K562 (cell line): ENCODE results near the gene C17orf113. TPM values are rescaled to one million over a fixed set of nuclear protein-coding genes. Genes with fewer than 3 reads are reported as not detected.
A peak's percentile ranks its signal among the peaks of the same experiment; 100 is the strongest.

Experiments
- ERF ChIP-seq: fragments of 450-650 bp; formaldehyde crosslinking; IDR thresholded peaks from 2 replicates; pipeline ENCODE4 v1.4.0; 2020; ENCODE audit warnings: mild to moderate bottlenecking, mixed read lengths
- JUN ChIP-seq, 2 experiments: sonication (generic) in 1 of 2; formaldehyde crosslinking in 1 of 2; IDR thresholded peaks; 2 replicates each; pipeline versions ENCODE4 v1.6.1 to v1.8.0; 2012 to 2022; ENCODE audit warnings: borderline replicate concordance in 2 of 2, mild to moderate bottlenecking in 2 of 2, improper control_type of control experiment in 1 of 2, low read depth in 1 of 2, low read length in 1 of 2, missing genetic modification reagents in 1 of 2
- SOX6 ChIP-seq: fragments of 450-650 bp; IDR thresholded peaks from 2 replicates; pipeline ENCODE4 v1.6.1; 2014; ENCODE audit warnings: mild to moderate bottlenecking
- TOE1 ChIP-seq, 2 experiments: fragments of 450-650 bp in 1 of 2; sonication (generic) in 1 of 2; formaldehyde crosslinking in 1 of 2; IDR thresholded peaks; 2 replicates each; pipeline versions ENCODE4 v1.7.1 to v1.8.0; 2016 to 2022; ENCODE audit warnings: borderline replicate concordance in 2 of 2, mild to moderate bottlenecking in 2 of 2, antibody characterized with exemption in 1 of 2, inconsistent platforms in 1 of 2, low read depth in 1 of 2, missing genetic modification reagents in 1 of 2, moderate library complexity in 1 of 2
- polyA plus RNA-seq, 8 experiments: library from polyadenylated mRNA; depleted of rRNA in 4 of 8; stranded (reverse) in 5 of 8; unstranded in 3 of 8; fragments of >200 nt; fragmentation: Nextera tagmentation in 2 of 8; fragmentation: Illumina TruSeq in 1 of 8; extraction: Ambion mirVana in 2 of 8; extraction: Trizol in 1 of 8; gene quantifications; 2 replicates each; pipeline versions ENCODE4 v1.2.1 to v1.2.3, GENCODE V29; 2011 to 2014; ENCODE audit warnings: inconsistent platforms in 1 of 8, missing spikeins in 1 of 8
- total RNA-seq, 7 experiments: library from RNA; depleted of rRNA in 6 of 7; stranded (reverse); fragments of >200 nt in 6 of 7; fragmentation: Illumina TruSeq in 2 of 7; extraction: Trizol in 2 of 7; gene quantifications; 2 replicates each; pipeline versions ENCODE4 v1.2.1 to v1.2.3, GENCODE V29; 2011 to 2021; ENCODE audit warnings: low replicate concordance in 1 of 7
- TF ChIP-seq, protein P1 (sequence below): fragments of 450-650 bp; IDR thresholded peaks from 2 replicates; pipeline ENCODE4 v1.6.1; 2016; ENCODE audit warnings: mild to moderate bottlenecking, moderate library complexity
- TF ChIP-seq, protein P2 (sequence below), 2 experiments: fragments of 200-800 bp in 1 of 2; sonication (Bioruptor generic) in 1 of 2; sonication (generic) in 1 of 2; formaldehyde crosslinking in 1 of 2; IDR thresholded peaks in 1 of 2; conservative IDR thresholded peaks in 1 of 2; 2 replicates each; pipeline versions ENCODE4 v1.5.0 to v1.6.1; 2016 to 2020; ENCODE audit warnings: missing compliant biosample characterization in 1 of 2, missing genetic modification characterization in 1 of 2, missing genetic modification reagents in 1 of 2
- TF ChIP-seq, protein P3 (sequence below): fragments of 450-650 bp; IDR thresholded peaks from 2 replicates; pipeline ENCODE4 v1.6.1; 2016
- TF ChIP-seq, protein P4 (sequence below): sonication (generic); formaldehyde crosslinking; IDR thresholded peaks from 2 replicates; pipeline ENCODE4 v1.8.0; 2022; ENCODE audit warnings: mild to moderate bottlenecking, missing genetic modification reagents

The C17orf113 gene
- total and polyA plus RNA-seq, 9 of the 15 experiments (the other 6 are each of a cell fraction or from before 2014, with no cell fraction given), result 0.10 to 1.2 (median 0.31) TPM

DNA sequence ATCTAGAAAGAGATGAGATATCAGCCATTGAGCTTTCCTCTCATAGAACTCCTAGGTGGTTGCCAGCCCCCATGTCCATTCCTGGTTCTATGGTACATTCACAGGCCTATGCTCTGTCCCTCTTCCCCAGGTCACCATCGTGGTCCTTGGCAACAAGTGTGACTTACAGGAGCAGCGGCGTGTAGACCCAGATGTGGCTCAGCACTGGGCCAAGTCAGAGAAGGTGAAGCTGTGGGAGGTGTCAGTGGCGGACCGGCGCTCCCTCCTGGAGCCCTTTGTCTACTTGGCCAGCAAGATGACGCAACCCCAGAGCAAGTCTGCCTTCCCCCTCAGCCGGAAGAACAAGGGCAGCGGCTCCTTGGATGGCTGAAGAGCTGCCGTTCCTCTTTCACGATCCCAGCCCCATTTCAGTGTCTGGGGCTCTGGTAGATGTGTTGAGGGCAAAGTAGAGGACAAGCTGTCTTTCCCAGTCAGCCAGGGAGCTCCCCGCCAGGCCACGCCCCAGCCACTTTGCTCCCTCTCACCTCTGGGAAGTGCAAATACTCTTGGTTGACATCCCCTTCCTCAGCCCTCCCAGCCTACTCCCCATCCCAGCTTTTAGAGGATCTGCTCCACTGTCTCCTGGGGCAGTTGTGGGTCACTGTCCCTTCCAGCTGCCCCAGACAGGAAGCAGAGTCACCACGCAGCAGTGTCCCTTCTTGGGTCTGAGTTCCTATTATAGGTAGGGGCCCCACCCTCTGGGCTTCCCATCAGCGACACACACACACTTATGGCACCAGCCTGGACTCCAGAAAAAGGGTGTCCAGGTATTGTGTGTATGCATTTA, 26.7 kb downstream of the C17orf113 start (continued):
- TF ChIP-seq, protein P1, sequence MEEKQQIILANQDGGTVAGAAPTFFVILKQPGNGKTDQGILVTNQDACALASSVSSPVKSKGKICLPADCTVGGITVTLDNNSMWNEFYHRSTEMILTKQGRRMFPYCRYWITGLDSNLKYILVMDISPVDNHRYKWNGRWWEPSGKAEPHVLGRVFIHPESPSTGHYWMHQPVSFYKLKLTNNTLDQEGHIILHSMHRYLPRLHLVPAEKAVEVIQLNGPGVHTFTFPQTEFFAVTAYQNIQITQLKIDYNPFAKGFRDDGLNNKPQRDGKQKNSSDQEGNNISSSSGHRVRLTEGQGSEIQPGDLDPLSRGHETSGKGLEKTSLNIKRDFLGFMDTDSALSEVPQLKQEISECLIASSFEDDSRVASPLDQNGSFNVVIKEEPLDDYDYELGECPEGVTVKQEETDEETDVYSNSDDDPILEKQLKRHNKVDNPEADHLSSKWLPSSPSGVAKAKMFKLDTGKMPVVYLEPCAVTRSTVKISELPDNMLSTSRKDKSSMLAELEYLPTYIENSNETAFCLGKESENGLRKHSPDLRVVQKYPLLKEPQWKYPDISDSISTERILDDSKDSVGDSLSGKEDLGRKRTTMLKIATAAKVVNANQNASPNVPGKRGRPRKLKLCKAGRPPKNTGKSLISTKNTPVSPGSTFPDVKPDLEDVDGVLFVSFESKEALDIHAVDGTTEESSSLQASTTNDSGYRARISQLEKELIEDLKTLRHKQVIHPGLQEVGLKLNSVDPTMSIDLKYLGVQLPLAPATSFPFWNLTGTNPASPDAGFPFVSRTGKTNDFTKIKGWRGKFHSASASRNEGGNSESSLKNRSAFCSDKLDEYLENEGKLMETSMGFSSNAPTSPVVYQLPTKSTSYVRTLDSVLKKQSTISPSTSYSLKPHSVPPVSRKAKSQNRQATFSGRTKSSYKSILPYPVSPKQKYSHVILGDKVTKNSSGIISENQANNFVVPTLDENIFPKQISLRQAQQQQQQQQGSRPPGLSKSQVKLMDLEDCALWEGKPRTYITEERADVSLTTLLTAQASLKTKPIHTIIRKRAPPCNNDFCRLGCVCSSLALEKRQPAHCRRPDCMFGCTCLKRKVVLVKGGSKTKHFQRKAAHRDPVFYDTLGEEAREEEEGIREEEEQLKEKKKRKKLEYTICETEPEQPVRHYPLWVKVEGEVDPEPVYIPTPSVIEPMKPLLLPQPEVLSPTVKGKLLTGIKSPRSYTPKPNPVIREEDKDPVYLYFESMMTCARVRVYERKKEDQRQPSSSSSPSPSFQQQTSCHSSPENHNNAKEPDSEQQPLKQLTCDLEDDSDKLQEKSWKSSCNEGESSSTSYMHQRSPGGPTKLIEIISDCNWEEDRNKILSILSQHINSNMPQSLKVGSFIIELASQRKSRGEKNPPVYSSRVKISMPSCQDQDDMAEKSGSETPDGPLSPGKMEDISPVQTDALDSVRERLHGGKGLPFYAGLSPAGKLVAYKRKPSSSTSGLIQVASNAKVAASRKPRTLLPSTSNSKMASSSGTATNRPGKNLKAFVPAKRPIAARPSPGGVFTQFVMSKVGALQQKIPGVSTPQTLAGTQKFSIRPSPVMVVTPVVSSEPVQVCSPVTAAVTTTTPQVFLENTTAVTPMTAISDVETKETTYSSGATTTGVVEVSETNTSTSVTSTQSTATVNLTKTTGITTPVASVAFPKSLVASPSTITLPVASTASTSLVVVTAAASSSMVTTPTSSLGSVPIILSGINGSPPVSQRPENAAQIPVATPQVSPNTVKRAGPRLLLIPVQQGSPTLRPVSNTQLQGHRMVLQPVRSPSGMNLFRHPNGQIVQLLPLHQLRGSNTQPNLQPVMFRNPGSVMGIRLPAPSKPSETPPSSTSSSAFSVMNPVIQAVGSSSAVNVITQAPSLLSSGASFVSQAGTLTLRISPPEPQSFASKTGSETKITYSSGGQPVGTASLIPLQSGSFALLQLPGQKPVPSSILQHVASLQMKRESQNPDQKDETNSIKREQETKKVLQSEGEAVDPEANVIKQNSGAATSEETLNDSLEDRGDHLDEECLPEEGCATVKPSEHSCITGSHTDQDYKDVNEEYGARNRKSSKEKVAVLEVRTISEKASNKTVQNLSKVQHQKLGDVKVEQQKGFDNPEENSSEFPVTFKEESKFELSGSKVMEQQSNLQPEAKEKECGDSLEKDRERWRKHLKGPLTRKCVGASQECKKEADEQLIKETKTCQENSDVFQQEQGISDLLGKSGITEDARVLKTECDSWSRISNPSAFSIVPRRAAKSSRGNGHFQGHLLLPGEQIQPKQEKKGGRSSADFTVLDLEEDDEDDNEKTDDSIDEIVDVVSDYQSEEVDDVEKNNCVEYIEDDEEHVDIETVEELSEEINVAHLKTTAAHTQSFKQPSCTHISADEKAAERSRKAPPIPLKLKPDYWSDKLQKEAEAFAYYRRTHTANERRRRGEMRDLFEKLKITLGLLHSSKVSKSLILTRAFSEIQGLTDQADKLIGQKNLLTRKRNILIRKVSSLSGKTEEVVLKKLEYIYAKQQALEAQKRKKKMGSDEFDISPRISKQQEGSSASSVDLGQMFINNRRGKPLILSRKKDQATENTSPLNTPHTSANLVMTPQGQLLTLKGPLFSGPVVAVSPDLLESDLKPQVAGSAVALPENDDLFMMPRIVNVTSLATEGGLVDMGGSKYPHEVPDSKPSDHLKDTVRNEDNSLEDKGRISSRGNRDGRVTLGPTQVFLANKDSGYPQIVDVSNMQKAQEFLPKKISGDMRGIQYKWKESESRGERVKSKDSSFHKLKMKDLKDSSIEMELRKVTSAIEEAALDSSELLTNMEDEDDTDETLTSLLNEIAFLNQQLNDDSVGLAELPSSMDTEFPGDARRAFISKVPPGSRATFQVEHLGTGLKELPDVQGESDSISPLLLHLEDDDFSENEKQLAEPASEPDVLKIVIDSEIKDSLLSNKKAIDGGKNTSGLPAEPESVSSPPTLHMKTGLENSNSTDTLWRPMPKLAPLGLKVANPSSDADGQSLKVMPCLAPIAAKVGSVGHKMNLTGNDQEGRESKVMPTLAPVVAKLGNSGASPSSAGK, result peak; percentile 70
- TF ChIP-seq JUN (IDR thresholded peaks at IDR 0.05; ENCODE audit: borderline replicate concordance, low read depth, low read length) (peak; percentile 77), JUN (CRISPR knock-in tag; IDR thresholded peaks at IDR 0.05; ENCODE audit: borderline replicate concordance) (no peak), SOX6 (peak; percentile 76), TOE1 (IDR thresholded peaks at IDR 0.05; ENCODE audit: borderline replicate concordance) (peak; percentile 20; the same call in 1 of the 2 replicates), TOE1 (CRISPR knock-in tag; IDR thresholded peaks at IDR 0.05; ENCODE audit: borderline replicate concordance, low read depth) (no peak), ERF (CRISPR knock-in tag) (0 out of 2 replicates have a peak, but pooled peaks have one; percentile 23)
- TF ChIP-seq, protein P2, sequence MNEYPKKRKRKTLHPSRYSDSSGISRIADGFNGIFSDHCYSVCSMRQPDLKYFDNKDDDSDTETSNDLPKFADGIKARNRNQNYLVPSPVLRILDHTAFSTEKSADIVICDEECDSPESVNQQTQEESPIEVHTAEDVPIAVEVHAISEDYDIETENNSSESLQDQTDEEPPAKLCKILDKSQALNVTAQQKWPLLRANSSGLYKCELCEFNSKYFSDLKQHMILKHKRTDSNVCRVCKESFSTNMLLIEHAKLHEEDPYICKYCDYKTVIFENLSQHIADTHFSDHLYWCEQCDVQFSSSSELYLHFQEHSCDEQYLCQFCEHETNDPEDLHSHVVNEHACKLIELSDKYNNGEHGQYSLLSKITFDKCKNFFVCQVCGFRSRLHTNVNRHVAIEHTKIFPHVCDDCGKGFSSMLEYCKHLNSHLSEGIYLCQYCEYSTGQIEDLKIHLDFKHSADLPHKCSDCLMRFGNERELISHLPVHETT (CRISPR knock-in tag; conservative IDR thresholded peaks at IDR 0.05 in 1 of 2, IDR thresholded peaks at IDR 0.05 in 1 of 2), result peak in 1 of 2 experiments; percentile 42; a peak in 1 of 4 replicates
- TF ChIP-seq, protein P3, sequence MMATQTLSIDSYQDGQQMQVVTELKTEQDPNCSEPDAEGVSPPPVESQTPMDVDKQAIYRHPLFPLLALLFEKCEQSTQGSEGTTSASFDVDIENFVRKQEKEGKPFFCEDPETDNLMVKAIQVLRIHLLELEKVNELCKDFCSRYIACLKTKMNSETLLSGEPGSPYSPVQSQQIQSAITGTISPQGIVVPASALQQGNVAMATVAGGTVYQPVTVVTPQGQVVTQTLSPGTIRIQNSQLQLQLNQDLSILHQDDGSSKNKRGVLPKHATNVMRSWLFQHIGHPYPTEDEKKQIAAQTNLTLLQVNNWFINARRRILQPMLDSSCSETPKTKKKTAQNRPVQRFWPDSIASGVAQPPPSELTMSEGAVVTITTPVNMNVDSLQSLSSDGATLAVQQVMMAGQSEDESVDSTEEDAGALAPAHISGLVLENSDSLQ, result peak; percentile 44; the same call in 1 of the 2 replicates
- TF ChIP-seq, protein P4, sequence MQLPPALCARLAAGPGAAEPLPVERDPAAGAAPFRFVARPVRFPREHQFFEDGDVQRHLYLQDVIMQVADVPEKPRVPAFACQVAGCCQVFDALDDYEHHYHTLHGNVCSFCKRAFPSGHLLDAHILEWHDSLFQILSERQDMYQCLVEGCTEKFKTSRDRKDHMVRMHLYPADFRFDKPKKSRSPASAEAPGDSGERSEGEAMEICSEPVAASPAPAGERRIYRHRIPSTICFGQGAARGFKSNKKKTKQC (CRISPR knock-in tag), result 0 out of 2 replicates have a peak, but pooled peaks have one; percentile 44
